Stimulated activated CD4-positive, alpha-beta T cell treated with anti-CD3 and anti-CD28 coated beads, Interleukin-15, amount 100 ng/mL, for 24 hours (primary cell): ENCODE data around the gene SS18L1.
A peak's percentile ranks its signal among the peaks of the same experiment; 100 is the strongest.
"Not testable (repeated sequence)": the region's sequence is repeated elsewhere in the genome, so short reads cannot be mapped to it uniquely, and the experiment has no call there.

Source experiments
- DNase-seq: peaks from one replicate; pipeline ENCODE4 v3.0.0-alpha.2; 2020

Gene SS18L1

DNA sequence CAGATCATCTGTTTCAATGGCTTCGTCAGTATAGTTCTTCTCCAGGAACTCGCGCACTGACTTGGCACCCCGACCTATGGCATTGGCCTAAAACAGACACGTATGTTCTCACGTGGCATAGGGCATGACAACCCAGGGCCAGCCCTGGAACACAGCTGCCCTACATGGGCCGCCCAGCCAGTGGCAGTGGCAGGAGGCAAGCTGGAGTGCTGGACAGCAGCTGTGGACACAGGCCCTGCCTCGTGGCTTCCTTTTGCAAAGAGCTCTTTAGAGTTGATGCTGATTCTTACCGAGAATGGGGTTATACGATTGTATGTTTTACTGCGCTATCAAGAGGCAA lies 5.4 kb upstream of the SS18L1 start:
- DNase-seq, result no peak

DNA sequence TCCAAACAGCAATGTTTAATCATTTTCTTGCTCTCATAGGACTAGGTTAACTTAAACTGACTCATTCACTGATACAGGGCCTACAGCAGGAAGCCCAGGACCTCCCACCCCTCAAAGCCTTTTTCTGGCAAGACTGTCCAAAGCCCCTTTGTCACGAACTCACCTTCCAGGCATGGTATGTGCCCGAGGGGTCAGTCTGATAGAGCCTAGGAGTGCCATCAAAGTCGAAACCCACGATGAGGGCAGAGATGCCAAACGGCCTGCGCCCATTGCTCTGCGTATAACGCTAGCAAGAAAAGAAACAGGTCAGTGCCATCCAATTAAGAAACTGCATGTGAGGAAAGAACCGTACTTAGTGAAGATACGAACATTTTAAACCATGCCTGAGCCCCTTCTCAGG lies 4.7 kb upstream of the SS18L1 start:
- no peak for DNase-seq

DNA sequence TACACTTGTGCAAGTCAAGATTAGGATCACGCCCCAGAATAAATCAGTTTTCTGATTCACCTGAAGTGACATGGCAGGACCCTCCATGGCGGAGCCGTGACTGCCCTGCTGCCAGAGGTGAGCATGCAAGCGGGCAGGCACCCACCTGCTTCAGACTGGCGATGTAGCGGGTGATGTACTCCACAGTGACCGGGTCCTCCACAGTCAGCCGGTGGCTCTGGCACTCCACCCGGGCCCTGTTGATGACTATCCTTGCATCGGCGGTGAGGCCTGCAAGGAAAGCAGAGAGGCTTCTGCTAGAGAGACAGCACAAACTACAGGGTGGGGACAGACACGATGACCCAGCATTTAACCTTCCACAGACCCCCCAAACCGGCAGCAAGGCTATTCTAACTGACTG lies 3.9 kb upstream of the SS18L1 start:
- DNase-seq, result no peak

DNA sequence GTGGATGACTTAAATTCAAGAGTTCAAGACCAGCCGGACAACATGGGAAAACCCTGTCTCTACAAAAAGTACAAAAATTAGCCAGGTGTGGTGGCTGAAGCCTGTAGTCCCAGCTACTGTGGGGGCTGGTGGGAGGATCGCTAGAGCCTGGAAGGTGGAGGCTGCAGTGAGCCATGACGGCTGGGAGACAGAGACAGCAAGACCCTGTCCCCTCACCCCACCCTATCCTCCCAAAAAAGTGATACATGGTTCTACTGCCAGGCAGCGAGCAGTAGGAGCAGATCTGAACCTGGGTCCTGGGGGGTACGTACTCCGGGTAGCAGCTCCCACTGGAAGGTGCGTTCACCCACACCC lies 2.5 kb upstream of the SS18L1 start:
- DNase-seq, result no peak

DNA sequence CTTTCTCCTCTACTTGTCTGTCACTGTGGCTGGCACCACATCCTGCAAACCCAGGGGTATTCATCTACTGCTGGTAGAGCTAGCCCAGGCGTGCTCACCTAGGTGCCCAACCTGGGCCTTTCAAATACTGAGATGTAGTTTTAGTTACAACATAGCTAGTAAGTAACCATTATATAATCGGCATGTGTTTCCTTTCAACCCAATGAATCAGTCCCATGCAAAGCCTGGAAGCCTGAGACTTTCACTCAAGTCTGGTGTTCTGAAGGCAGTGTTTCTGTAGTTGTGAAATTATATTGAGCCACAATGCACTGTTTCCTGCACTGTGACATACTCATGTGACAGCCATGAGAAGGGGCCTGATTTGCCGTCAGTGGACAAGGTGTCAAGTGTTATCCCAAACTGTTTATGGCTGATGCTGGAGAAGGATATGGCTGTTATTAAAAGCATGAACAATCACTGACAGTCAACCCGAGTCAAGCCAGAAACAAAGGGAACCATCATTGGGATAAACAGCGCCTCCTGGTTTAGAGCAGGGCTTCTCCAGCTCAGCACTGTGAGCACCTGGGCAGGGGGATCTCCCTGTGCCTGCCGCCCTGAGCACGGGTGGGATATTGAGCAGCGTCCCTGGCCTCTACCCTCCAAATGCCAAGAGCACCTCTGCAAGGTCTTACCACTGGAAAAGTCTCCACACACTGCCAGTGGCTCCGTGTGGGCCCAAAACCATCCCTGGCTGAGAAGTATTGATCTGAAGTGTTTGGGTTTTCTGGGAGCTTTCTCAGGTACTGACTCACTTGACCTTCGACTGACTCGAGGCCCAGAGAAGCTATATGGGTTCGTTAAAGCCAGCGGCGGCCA lies 1.9 kb upstream of the SS18L1 start:
- peak; percentile 40 for DNase-seq

DNA sequence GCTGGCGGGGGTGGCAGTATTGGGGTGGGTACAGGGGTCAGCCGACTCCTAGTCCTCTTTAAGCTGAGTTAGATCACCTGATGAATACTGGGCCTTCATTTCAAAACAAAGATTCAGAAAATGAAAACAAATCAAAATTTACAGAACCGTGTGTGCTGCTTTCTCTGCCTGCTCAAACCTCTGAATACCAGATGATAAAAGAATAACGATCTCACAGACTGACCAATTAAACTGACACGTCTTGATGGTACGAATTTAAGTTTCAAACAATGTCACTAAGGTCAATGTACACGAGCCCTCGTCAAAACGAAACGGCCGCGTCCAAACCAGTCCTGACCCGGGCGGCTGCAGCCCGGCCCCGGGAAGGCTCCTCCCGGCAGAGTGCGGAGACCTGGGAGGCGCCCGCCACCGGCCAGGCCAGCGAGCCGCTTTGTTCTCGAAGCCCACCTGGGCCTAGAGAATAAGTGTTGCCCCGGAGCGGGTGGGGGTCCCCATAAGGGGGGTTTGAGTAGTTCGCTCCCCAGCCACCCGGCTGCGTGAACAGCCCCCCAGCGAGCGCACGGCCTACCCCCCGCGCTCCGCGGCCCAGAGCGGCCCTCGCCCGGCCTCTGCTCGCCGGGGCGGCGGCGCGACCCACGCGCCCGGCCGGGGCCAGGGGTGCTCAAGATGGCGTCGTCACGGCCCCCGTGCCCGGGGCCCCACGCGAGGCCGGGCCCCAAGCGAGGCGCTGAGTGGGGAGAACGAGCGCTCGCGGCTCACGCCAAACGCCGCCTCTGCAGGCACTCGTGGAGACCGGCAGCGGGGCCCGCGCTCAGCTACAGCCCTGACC lies 1.1 kb upstream of the SS18L1 start:
- DNase-seq, result peak; percentile 25

DNA sequence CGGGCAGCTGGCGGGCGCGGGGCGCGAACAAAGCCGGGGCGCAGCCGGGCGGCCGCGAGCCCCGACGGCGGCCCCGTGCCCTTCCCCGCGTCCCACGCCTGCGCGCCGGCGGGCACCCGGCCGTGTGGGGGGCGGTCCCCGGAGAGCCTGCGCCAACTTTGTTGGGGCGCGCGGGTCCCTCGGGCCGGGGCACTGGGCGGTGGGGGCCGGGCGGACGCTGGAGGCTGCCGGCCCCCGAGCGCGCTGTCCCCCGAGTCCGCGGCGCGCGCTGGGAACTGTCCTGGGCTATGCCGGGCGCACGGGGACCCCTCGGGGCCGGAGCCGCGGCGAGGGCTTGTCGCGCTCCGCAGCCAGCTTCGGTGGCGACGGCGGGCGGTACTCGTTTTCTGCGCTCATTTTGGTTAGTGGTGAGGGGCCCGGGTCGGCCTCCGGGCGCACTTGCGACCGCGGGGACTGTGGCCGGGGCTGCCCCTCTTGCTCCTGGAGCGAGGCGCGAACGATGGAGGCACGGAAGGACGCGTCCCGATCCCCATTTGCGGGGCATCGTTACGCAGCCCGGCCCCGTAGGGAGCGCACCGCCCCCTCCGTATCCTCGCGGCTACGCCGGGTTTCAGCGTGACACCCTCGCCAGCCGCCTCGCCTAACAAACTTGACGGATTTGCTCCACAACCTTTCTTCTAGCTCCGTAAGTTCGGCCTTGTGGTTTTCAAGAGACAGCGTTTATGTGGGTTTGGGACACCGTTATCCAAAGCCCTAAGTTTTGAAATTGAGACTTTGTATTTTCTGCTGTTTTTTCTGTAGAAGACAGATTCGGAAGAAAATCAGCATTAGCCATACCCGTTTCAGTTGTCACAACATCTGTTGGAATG lies 622 bp downstream of the SS18L1 start:
- DNase-seq, result peak; percentile 80

DNA sequence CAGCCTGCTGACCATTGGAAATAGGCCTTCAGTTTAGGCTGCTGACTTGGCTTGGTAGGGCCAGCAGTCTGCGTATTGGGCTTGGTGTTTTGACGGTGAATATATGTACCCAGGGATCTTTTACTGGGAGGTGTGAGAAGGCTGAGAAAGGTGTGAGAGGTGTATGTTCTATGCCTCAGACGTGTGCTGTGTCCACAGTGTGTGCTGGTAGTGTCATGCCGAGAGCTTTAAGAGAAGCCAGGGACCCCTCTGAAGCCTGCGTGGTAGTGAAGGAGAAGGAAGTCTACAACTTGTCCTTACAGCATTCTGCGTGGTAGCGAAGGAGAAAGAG lies 2.1 kb downstream of the SS18L1 start:
- DNase-seq, result no peak

DNA sequence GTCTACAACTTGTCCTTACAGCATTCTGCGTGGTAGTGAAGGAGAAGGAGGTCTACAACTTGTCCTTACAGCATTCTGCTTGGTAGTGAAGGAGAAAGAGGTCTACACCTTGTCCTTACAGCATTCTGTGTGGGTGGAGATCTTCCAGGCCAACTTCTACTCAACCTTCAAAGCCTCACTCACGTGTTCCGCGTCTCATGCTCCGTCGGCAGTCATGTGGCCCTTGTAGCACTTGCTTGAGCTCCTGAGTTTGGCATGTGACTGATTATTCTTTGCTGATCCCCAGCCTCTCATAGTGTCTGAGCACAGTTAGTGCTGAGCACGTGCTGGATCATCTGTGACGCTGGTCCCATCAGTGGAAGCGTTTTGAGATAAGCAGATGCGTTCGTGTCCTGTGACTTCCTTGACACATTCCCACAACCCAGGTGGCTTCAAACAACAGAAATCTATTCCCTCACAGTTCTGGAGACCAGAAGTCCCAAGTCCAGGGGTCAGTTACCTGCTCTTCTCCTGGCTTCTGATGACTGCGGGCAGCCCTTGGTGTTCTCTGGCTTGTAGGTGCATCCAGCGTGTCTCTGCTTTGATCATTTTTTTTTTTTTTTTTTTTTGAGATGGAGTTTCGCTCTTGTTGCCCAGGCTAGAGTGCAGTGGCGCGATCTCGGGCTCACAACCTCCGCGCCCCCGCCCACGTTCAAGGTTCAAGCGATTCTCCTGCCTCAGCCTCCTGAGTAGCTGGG lies 2.6 kb downstream of the SS18L1 start:
- DNase-seq, result no peak

DNA sequence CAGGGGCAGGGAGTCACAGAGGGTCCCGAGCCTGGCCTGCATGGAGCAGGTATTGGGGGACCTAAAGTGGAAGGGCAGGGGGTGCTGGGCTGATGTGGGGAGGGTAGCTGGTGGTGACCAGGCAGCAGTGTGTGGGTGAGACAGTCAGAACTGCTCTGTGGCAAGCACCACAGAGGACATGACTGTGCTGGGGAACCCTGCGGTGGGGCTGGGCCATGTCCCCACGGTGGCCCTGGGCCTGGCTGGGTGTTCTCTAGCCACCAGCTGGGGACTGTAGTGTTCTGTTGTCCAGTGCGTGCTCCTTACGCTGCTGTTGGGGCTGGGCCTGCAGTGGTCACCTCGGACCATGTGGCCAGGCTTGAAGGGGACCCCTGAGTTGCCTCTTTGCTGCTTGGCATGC lies 3.6 kb downstream of the SS18L1 start:
- no peak for DNase-seq

DNA sequence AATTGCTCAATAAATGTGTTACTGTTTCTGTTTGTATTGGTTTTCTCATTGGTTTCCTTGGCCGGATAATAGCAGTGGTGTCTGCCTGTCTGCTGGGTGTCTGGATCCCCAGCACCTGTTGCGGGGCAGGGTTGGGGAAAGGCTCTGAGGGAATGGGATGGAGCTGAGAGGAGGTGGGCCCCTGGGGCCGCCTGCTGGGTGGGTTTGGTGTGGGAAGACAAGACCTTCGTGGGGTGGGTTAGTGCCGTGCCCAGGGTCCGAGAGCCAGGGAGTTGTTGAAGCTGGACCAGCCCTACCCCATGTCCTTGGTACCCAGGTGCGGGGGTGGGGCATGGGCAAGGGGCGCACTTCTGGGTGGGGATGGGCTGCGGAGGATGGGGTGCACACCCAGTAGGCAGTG lies 4.0 kb downstream of the SS18L1 start:
- DNase-seq, result no peak

DNA sequence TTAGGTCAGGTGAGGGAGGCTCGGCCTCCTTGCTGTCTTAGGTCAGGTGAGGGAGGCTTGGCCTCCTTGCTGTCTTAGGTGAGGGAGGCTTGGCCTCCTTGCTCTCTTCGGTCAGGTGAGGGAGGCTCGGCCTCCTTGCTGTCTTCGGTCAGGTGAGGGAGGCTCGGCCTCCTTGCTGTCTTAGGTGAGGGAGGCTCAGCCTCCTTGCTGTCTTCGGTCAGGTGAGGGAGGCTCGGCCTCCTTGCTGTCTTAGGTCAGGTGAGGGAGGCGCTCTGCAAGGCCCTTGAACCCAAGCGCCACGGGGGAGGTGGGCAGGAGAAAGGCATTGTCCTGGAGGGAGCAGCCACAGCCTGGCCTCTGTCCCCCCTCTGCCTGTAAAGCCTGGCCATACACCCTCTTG lies 4.8 kb downstream of the SS18L1 start:
- DNase-seq, result not testable (repeated sequence)

DNA sequence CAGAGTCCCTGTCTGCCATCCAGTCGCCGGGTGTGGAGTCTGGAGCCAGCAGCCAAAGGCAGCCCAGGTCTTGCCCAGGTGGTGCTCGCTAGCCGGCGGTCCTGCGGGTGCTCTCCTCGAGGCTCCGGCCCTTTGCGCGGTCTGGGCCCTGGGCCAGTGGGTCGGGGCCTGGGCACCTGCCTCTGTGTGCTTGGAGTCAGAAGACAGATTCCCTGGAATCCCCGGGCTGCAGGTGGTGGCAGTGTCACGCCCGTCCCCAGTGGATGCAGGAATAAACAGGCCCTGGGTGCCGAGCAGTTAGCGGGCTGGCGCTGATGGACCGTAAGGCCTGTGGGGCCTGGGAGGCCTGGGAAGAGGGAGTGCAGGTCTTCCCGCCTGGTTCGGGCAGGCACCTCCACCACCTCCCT lies 5.3 kb downstream of the SS18L1 start:
- DNase-seq, result no peak

DNA sequence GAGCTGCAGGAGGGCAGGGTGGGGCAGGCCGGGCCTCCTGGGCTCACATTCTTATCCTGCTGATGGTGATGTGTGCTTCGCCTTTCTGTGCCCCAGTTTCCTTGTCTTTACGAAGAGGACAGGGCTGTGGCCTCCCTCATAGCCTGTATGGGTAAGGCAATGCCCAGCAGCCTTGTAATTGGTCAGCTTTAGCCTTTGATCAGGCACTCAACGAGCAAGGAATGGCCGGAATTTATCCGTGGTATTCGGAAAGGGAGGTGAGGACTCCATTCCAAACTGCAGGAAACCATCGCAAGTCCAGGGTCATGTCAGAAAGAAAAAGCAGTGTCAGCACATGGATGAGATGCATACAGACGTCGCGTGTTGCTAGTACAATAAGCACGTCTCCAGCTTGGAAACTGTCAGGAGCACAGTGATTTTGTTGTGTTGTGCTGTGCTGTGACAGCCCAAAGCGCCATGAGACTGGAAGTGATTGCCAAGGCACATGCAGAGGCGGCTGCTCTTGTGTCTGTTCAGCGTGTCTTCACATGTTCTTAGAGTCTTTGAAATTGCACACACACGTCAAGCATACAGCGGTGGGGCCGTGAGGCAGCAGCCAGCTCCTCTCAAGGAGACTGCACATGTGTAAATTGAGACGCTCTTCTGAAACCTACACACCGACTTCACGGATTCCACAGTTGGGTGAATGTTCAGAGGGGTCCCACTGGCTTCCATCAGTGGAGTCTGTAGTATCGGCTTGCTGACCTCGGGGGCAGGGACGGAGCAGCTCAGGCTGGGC lies 6.2 kb downstream of the SS18L1 start:
- DNase-seq, result no peak

DNA sequence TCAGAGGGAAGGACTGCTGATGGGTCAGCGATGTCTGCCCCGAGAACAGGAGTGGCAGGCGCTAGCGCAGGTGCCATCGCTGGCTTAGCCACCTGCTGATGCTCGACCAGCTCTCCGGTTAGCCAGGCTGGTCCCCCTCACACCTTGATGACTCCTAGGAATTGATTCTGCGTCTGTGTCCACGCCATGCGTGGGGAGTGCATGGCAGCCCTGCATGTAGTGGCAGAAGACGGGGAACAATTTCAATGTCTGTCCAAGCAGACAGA lies 6.7 kb downstream of the SS18L1 start:
- no peak for DNase-seq

DNA sequence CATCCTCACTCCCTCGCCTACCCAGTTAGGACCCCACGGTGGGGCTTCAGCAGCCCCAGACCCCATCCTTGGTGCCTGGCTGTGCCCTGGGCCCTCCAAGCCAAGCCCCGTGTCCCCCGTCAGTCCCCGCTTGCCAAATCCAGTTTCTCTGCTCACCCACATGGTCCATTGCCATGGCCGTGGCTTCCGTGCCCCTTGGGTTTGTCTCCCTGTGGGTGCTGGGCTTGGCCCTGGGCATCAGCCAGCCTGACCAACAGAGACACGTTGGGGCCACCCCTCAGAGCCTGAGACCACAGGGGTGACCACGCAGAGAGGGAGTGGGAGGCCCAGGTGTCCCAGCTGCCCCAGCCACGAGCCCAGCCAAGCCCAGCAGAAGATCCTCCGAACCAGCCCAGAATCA lies 7.7 kb downstream of the SS18L1 start:
- DNase-seq, result no peak

DNA sequence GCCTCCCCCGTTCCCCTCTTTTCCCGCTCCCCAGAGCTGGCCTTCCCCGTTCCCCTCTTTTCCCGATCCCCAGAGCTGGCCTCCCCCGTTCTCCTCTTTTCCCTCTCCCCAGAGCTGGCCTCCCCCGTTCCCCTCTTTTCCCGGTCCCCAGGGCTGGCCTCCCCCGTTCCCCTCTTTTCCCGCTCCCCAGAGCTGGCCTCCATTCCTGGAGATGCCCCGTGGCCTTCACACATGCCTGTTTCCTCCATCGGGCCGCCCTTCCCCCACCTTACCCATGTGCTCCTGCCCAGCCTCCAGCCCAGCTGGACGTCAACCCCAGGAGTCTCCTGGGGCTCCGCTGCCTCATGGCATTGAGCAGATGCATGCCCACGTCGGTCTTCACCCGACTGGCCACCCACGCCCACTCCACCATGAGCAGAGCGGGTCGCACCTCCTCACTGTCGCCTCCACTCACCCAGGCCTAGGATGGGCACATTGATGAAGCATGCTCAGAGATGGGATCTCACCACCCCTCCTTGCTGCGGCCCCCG lies 8.3 kb downstream of the SS18L1 start:
- DNase-seq, result no peak

DNA sequence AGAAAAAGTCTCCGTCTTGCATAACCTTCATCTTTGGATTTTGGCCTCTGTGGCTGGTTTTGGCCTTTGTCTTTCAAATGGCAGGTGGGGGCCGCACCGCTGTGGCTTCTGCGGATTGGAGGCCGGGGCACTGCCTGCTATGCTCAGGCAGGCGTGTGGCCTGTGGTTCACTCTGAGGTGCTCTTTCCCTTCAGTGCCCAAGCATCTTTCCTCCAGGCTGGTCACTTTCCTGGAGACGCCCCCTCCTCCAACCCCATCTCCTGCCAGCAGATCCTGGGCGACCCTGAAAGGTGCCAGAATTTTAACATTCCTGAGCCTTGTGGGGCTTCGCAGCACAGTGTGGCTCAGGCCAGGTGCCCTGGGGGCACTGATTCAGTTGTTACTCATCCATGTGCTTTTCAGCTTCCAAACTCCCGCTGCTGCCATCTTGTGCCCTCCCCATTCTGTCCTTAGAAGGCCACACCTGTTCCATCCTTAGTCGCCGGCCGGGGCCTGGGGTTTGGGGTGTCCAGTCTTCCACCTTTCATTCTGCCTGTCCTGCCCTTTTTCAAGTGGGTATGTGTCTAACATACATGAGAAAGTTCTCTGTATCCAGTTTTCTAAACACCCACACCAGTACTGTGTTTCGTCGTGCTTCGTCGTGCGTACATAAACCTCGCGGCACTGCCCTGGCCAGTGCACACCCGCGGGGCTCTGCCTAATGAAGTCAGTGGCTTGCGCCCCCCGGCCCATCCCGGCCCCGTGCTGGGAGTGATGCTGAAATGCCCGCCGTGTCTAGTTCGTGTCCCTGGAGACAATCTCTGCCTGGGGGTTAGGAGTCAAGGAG lies 12.1 kb downstream of the SS18L1 start:
- DNase-seq, result no peak

DNA sequence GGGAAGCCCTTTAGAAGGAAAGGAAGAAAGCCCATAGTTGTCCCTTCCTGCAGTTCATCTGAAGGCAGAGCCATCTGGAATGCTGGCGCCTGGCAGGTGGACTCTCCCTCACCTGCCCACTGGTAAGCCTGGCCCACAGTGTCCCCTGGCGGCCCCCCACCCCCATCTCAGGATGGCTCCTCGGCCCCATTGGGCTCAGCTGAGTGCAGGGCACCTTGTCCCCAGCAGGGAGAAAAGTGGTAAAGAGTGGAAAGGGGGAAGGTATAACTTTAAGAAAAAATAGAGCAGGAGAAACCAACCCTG lies 12.6 kb downstream of the SS18L1 start:
- DNase-seq, result no peak

DNA sequence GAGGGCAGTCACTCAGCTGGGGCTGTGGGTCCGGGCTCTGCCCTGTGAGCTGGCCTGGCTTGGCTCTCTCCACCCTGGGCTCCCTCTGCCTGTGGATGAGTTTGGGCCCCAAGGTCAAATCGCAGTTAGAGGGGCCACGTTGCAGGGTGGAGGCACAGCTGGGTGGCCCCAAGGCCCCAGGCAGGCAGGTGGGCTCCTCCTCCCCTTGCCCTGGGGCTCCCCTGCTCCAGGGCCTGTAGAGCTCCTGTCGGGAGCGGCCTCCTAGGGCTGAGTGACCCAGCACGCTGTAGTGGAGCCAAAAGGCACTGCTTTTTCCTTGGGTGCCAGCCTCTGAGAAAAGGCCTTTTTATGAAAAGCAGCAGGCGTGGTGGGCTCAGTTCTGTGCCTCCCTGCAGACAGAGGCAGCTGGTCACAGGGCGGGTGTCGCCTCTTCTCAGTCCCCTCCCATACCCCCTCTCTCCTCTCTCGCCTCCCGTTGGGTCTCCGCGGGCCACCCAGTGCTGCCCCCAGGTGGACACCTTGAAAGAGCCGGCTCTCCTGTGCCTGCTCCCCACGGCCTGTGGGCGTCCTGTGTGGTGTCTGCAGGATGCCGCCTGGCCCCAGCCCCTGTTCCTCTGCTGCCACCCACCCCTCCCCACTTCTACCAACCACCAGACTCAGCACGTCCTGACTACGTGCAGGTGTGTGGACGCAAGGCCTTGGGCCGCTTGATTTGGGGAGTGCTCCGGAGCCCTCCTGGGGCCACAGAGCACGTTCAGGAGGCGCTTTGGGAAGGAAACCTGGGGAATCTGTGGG lies 13.2 kb downstream of the SS18L1 start:
- peak; percentile 82 for DNase-seq
